HL-60 (cell line): ENCODE results near the gene IQCH.
"Not testable (repeated sequence)": the region's sequence is repeated elsewhere in the genome, so short reads cannot be mapped to it uniquely, and the experiment has no call there.

Source experiments
- DNase-seq, 2 experiments: peaks; one replicate each; pipeline ENCODE4 v3.0.0-alpha.2; 2010 to 2020; ENCODE audit warnings: low read depth in 1 of 2, low spot score in 1 of 2
- H3K27ac ChIP-seq: fragments of 250-450 bp; sonication (Bioruptor Pico); replicated peaks from 2 replicates; pipeline ENCODE4 v1.5.1; 2020; ENCODE audit warnings: mild to moderate bottlenecking, moderate library complexity
- H3K27me3 ChIP-seq: fragments of 250-450 bp; sonication (Bioruptor Pico); 2 replicates; pipeline ENCODE4 v1.5.1; 2021; ENCODE audit warnings: mild to moderate bottlenecking, moderate library complexity; ENCODE audit not compliant: insufficient read depth, poor library complexity, severe bottlenecking
- H3K4me3 ChIP-seq: replicated peaks from 2 replicates; pipeline ENCODE4 v1.5.1; 2011; ENCODE audit warnings: mild to moderate bottlenecking, control low read depth, low read length; ENCODE audit not compliant: insufficient read depth
- GABPA ChIP-seq: IDR thresholded peaks from 2 replicates; pipeline ENCODE4 v1.6.1; 2012; ENCODE audit warnings: low read depth
- POLR2AphosphoS5 ChIP-seq: IDR thresholded peaks from 2 replicates; pipeline ENCODE4 v1.6.1; 2012; ENCODE audit warnings: low read depth
- SPI1 ChIP-seq: IDR thresholded peaks from 2 replicates; pipeline ENCODE4 v1.6.1; 2012; ENCODE audit warnings: low read depth, mild to moderate bottlenecking, borderline replicate concordance
- TF ChIP-seq, protein P1 (sequence below): IDR thresholded peaks from one replicate; pipeline ENCODE4 v1.5.1; 2011; ENCODE audit warnings: low read length, control low read depth, inconsistent platforms; ENCODE audit not compliant: insufficient read depth
- TF ChIP-seq, protein P2 (sequence below): IDR thresholded peaks from 2 replicates; pipeline ENCODE4 v1.6.1; 2012; ENCODE audit warnings: low read depth; ENCODE audit not compliant: insufficient replicate concordance

The IQCH gene

GRCh38 chr15:67446449-67446848 lies 191.9 kb downstream of the IQCH start:
- no peak for DNase-seq
- Histone ChIP-seq H3K4me3 (no peak overlapping the region), H3K27me3 (no peaks in the 10 kb centered on the region), H3K27ac (no peak overlapping the region)
- TF ChIP-seq, protein P1, sequence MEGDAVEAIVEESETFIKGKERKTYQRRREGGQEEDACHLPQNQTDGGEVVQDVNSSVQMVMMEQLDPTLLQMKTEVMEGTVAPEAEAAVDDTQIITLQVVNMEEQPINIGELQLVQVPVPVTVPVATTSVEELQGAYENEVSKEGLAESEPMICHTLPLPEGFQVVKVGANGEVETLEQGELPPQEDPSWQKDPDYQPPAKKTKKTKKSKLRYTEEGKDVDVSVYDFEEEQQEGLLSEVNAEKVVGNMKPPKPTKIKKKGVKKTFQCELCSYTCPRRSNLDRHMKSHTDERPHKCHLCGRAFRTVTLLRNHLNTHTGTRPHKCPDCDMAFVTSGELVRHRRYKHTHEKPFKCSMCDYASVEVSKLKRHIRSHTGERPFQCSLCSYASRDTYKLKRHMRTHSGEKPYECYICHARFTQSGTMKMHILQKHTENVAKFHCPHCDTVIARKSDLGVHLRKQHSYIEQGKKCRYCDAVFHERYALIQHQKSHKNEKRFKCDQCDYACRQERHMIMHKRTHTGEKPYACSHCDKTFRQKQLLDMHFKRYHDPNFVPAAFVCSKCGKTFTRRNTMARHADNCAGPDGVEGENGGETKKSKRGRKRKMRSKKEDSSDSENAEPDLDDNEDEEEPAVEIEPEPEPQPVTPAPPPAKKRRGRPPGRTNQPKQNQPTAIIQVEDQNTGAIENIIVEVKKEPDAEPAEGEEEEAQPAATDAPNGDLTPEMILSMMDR: no peak
- TF ChIP-seq GABPA (no peak), SPI1 (no peak), POLR2AphosphoS5 (no peak)
- TF ChIP-seq, protein P2, sequence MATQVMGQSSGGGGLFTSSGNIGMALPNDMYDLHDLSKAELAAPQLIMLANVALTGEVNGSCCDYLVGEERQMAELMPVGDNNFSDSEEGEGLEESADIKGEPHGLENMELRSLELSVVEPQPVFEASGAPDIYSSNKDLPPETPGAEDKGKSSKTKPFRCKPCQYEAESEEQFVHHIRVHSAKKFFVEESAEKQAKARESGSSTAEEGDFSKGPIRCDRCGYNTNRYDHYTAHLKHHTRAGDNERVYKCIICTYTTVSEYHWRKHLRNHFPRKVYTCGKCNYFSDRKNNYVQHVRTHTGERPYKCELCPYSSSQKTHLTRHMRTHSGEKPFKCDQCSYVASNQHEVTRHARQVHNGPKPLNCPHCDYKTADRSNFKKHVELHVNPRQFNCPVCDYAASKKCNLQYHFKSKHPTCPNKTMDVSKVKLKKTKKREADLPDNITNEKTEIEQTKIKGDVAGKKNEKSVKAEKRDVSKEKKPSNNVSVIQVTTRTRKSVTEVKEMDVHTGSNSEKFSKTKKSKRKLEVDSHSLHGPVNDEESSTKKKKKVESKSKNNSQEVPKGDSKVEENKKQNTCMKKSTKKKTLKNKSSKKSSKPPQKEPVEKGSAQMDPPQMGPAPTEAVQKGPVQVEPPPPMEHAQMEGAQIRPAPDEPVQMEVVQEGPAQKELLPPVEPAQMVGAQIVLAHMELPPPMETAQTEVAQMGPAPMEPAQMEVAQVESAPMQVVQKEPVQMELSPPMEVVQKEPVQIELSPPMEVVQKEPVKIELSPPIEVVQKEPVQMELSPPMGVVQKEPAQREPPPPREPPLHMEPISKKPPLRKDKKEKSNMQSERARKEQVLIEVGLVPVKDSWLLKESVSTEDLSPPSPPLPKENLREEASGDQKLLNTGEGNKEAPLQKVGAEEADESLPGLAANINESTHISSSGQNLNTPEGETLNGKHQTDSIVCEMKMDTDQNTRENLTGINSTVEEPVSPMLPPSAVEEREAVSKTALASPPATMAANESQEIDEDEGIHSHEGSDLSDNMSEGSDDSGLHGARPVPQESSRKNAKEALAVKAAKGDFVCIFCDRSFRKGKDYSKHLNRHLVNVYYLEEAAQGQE: no peak

GRCh38 chr15:67448372-67448771 lies 193.8 kb downstream of the IQCH start:
- not testable (repeated sequence) for H3K27ac ChIP-seq, H3K4me3 ChIP-seq, H3K27me3 ChIP-seq, DNase-seq

GRCh38 chr15:67453703-67454102 lies 199.1 kb downstream of the IQCH start:
- not testable (repeated sequence) for DNase-seq, H3K27ac ChIP-seq, H3K27me3 ChIP-seq, H3K4me3 ChIP-seq

DNA sequence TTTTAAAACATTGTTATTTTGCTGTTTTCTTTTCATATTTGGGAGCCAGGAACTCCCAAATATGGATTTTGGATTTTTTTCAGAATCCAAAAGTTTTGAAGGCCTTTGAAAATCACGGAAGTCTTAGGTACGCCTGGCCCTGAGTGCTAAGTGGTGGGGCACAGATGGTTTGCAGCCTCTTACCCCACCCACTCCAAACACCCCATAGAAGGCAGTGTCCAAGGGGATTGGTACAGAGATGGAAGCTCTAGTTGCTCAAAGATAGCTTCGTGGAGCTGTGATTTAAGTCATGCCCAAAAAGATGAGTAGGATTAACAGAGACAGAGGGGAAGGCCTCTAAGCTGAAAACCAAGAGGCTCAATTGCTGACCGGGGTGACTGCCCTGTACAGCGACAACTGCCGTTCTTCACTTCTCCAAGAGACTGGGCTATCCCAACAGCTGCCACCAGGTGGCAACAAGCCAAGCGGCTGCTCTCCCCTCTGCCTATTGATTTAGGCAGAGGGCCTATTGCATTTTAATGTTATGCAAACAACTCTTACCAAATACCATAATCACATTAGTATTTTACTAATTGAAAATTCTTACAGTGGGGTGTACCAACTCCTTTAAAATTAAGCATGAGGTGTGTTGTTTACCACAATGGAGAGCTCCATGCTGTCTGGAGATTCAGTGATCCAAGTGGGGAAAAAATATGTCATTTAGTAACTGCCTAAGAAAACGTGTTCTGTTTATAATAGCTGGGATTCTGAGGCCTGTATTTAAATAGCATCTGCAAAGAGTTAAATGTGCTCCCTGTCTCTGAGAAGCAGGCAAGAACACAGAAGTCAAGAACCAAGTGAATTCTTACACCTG lies 202.3 kb downstream of the IQCH start:
- Histone ChIP-seq H3K27me3 (no peaks in the 10 kb centered on the region), H3K27ac (no peak overlapping the region), H3K4me3 (no peak overlapping the region)
- peak; percentile 50 to 83 for DNase-seq
- TF ChIP-seq SPI1 (no peak; the same call in 1 of the 2 replicates), GABPA (no peak), POLR2AphosphoS5 (no peak)
- TF ChIP-seq, protein P1: peak; percentile 81
- TF ChIP-seq, protein P2: no peak
